NCI-H2196 (cell line): ENCODE data around the gene ESF1.
A peak's percentile ranks its signal among the peaks of the same experiment; 100 is the strongest.
"Not testable (repeated sequence)": the region's sequence is repeated elsewhere in the genome, so short reads cannot be mapped to it uniquely, and the experiment has no call there.

Source experiments
- DNase-seq: peaks from one replicate; lab custom pipeline; 2025; ENCODE audit not compliant: unreplicated experiment; lab: John Stamatoyannopoulos, UW

ESF1 gene

GRCh38 chr20:13788167-13788834 is 3.6 kb upstream of the ESF1 start:
- DNase-seq = peak; percentile 49

GRCh38 chr20:13786143-13786828 is 1.6 kb upstream of the ESF1 start:
- no peak for DNase-seq

DNA sequence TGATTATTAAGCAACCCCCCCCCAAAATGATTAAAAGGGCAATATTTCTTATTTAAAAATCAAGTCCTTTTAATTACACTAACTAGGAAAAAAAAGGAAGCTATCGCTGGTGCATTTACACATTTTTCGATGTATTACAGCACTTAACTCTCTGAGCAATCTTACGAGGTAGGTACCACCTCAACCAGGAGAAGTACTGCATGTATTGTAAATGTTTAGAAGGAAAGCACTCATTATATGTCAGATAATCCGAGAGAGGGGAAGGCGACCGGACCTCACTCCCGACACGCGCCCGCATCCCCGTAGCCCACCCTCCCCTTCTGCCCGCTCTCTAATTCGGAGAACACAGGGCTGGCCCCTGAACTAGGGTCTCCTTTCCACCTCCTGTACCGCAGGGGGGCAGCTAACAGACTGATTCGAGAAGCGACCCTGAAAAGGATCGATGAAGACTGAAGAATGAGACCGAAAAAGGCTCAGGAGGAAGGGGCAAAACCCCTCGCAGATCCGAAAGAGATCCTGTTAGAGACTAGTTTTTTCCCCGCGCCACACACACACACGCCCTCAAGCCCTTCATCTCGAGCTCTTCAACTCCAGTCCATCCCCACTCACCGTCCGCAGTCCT is 337 bp downstream of the ESF1 start:
- DNase-seq = no peak

GRCh38 chr20:13783528-13783927 is 1.2 kb downstream of the ESF1 start:
- no peak for DNase-seq

DNA sequence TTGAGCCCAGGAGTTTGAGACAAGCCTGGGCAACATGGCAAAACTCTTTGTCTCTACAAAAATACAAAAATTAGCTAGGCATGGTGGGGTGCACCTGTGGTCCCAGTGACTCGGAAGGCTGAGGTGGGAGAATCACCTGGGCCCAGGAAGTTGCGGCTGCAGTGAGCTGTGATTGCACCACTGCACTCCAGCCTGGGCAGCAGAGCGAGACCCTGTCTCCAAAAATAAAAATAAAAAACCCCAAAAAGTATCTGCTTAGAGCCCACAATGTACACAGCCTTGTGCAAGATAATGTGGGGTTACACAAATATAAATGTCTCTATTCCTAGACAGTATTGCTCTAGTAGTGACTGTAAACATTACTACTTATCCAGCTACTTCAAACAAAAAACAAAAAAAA is 5.9 kb downstream of the ESF1 start:
- no peak for DNase-seq

DNA sequence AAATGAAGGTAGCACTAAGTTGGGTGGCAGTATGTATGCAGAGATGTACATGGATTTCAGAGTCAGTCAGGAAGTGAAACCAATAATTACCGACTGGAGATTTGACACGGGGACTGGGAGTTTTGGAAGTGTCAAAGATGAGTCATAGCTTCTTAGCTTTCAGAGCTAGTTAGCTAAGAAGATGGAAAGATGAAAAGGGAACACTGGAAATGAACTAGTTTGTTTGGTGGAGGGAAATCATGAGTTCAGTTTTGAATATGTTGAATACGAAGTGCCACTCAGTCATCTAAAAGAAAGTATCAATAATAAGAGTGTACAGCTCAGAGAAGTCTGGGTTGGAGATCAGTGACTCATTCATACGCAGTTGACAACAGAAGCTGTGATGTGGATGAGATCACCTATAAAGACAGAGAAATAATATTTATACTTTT is 7.5 kb downstream of the ESF1 start:
- no peak for DNase-seq

DNA sequence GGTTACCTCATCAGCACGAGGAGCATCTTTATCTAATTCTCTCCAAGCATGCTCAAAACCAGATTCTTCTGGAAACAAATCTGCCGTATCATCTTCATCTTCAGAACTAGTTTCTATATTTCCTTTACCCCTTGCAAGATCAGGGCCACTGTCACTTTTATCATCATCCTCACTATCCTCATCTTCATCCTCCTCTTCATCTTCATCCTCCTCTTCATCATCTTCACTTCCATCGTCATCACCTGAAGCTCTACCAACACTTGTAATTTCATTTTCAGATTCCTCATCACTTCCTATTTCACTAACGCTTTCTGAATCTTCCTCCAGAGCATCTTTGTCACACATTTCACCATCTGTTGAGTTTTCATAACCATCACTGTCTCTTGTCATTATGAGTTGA is 8.9 kb downstream of the ESF1 start:
- no peak for DNase-seq

DNA sequence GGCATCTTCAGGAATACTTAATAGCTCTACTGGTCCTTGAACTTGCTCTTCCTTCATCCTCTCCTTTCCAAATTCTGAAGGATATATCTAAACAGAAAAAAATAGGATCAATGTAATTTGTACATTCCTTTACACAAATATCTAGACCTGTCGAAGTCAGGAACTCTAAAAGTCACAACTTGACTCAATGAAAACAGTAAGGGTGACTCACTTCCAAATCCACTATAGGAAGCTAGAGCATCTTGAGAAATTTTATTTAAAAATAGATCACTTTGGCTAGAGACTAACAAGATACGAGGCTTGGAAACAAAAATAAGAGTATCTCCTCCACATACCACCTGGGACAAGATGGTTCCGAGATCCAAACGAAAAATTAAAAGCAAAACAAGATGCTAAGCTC is 12.2 kb downstream of the ESF1 start:
- no peak for DNase-seq

DNA sequence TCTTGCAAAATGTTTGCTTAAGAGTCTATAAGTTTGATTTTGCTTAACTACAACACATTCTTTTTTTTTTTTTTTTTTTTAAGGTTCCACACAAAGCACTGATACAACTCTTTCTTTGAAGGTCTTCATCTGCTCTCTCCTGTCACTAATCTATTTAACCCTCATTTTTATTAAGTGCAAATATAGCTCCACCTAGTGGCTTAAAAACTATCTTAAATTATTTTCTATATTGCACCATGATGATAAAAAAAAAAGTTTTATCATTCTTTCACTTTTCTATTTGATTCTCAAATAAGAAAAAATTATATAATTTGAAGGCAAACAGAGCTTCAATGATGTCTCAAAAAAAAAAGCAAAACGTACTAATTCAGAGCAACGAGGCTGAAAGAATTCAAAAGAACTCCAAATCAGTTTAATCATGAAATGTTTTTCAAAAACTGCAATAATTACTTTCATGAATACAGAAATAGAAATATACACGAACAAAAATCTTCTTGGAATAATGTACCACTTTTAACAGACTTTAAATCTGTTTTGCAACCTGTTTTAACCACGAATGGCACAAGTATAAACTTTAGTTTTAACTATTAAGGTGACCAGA is 12.8 kb downstream of the ESF1 start:
- peak; percentile 67 for DNase-seq

DNA sequence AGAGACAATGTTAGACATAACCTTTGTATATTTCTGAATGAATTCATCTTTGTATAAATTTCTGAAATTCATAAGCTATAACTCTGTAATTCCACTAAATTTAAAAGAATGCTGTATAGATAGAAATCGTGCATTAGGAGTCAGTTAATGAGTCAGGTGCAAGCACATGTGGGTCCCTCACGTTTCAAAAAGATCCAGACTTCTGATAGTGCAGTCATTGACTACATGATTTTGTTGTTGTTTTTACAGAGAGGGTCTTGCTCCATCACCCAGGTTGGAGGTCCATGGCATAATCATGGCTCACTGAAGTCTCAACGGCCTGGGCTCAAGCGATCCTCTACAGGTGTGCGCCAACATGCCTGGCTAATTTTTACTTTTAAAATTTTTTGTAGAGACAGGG is 14.6 kb downstream of the ESF1 start:
- no peak for DNase-seq

- DNase-seq = no peak
Measured at GRCh38 chr20:13765868-13766416, 18.8 kb downstream of the ESF1 start.

DNA sequence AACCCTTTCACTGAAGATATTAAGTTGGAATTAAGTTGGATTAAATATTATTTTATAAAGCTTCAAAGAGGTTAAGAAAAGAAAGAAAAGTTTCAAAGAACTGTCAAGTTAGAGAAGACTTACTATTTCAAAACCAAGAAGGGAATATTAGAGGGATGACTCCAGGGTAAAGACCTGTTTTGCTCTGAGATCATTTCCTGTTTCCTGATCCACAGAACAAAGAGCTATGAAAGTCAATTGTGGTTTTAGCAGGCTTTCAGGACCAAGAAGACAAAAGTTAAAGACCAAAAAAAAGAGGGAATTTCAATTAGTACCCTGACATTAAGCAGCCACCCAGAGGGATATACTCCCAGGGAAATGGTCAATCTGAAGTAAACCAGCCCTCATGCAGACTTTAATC is 19.4 kb downstream of the ESF1 start:
- no peak for DNase-seq

DNA sequence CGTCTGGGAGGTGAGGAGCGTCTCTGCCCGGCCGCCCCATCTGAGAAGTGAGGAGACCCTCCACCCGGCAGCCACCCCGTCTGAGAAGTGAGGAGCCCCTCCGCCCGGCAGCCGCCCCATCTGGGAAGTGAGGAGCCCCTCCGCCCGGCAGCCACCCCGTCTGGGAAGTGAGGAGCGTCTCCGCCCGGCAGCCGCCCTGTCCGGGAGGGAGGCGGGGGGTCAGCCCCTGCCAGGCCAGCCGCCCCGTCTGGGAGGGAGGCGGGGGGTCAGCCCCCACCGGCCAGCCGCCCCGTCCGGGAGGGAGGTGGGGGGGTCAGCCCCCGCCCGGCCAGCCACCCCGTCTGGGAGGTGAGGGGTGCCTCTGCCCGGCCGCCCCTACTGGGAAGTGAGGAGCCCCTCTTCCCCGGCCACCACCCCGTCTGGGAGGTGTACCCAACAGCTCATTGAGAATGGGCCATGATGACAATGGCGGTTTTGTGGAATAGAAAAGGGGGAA is 24.2 kb downstream of the ESF1 start:
- not testable (repeated sequence) for DNase-seq

DNA sequence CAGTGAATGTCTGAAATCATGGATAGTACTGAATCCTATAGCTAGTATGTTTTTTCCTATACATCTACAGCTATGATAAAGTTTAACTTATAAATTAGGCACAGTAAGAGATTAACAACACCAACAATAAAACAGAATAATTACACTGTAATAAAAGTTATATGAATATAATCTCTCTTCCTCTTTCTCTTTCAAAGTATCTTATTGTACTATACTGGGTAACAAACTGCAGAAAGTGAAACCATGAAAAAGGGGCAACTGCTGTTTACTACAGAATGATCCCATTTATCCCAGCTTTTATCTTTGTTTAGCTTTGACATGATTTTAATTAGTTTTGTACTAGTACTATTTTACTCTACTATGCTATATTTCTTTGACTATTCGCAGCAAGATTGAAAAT is 25.8 kb downstream of the ESF1 start:
- no peak for DNase-seq

DNA sequence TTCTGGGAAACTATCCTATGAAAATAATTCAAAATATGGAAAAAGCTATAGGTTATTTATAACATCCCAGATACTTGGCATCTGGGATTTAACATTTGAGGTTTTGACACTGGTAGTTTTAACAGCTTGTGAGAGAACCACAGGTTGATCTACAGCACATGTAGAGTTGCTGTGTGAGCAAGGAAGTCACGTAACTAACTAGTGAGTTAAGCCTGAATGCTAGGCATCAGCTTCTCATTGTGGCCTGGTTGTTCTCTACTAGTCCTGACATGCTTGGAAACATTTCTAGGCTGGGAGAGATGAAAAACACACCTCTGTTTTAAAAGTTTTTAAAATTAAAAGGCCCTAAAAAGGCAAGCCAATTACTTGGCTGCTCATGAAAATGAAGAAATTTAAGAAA is 28.2 kb downstream of the ESF1 start:
- DNase-seq = no peak

- no peak for DNase-seq
Measured at GRCh38 chr20:13755809-13756208, 28.9 kb downstream of the ESF1 start.

DNA sequence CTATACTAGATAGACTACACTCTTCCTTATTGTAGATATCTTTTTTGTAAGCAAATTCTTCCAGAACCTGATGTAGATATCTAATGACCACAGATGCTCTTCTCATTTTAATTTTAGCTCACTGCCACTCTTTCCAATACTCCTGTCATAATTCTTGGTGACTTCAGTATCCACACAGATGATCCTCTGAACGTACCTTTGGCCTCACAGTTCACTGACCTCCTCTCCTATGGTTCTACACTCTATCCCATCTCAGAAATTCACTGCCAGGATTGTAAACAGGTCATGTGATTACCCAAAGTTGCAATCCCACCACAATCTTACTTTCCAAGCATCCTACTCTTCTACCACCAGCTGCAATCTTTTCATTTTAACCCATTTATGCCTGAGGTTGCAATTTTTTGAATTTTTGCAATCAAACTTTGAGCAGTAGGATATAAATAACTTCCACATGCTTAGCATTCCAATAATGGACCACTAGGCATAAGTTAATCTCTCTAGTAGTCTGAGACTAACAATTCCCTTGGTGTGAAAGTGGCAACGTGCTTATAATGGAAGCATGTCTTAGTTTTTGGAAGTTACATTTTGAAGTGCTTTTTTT is 31.2 kb downstream of the ESF1 start:
- DNase-seq = no peak

GRCh38 chr20:13749811-13750210 is 34.9 kb downstream of the ESF1 start:
- no peak for DNase-seq

DNA sequence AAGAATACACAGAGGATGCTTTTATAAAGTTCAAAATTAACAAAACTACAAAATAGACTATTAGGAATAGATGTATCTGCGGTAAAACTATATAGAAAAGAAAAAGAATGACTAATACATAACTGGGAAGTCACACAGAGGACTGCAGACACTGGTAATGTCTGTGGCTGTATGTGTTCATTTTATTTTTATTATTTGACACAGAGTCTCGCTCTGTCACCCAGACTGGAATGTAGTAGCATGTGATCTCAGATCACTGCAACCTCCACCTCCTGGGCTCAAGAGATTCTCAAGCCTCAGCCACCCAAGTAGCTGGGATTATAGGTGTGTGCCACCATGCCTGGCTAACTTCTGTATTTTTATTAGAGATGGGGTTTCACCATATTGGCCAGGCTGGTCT is 38.9 kb downstream of the ESF1 start:
- DNase-seq = no peak

DNA sequence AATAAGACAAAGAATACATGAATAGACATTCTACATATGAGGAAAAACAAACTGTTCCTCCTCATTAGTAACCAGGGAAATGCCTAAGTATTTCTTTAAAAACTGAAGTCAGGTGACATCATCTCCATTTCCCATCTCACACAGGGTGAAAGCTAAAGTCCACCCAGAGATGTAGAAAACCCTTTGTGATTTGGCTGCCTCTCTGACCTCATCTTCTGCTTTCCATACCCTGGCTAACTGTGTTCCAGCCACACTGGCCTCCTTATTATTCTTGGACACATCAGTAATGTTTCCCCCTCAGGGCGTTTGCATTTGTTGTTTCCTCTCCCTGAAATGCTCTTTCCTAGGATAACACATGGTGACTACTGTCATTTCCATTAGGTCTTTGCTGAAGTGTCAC is 40.4 kb downstream of the ESF1 start:
- no peak for DNase-seq

- DNase-seq = no peak
Measured at GRCh38 chr20:13741879-13742278, 42.8 kb downstream of the ESF1 start.
